Measurements from ENCODE around the gene GPRIN3. TPM values are rescaled to one million over a fixed set of nuclear protein-coding genes. Genes with fewer than 3 reads are reported as not detected.
"Not testable (repeated sequence)": the region's sequence is repeated elsewhere in the genome, so short reads cannot be mapped to it uniquely, and the experiment has no call there.

The GPRIN3 gene
- total RNA-seq, 1 donor from 2014 or later, result 6.2 TPM

GRCh38 chr4:89316931-89317366 is 9.3 kb upstream of the GPRIN3 start:
- no peak for DNase-seq
- ATAC-seq (ENCODE audit: poor library complexity), result peak; percentile 49
- intact Hi-C loops (cut with DNase I), result loop anchor here (10.0 kb wide), 1 partner anchor 118 kb away; no protein-coding TSS in a partner anchor

GRCh38 chr4:89316211-89316610 is 8.6 kb upstream of the GPRIN3 start:
- ATAC-seq (ENCODE audit: poor library complexity) (no peak), DNase-seq (no peak)
- intact Hi-C loops (cut with DNase I), result loop anchor here (10.0 kb wide), 1 partner anchor 119 kb away; no protein-coding TSS in a partner anchor

- intact Hi-C loops (cut with DNase I), result loop anchor here (10.0 kb wide), 1 partner anchor 121 kb away; no protein-coding TSS in a partner anchor
- DNase-seq (no peak), ATAC-seq (ENCODE audit: poor library complexity) (no peak)
Measured at GRCh38 chr4:89314291-89314690, 6.7 kb upstream of the GPRIN3 start.

GRCh38 chr4:89312066-89312465 is 4.5 kb upstream of the GPRIN3 start:
- DNase-seq, result no peak
- no peak for ATAC-seq (ENCODE audit: poor library complexity)
- intact Hi-C loops (cut with DNase I), result loop anchor here (10.0 kb wide), 1 partner anchor 123 kb away; no protein-coding TSS in a partner anchor

GRCh38 chr4:89311433-89311832 is 3.8 kb upstream of the GPRIN3 start:
- no peak for DNase-seq
- no peak for ATAC-seq (ENCODE audit: poor library complexity)
- intact Hi-C loops (cut with DNase I), result loop anchor here (10.0 kb wide), 1 partner anchor 123 kb away; no protein-coding TSS in a partner anchor

- intact Hi-C loops (cut with DNase I); DNase-seq; ATAC-seq (ENCODE audit: poor library complexity): not testable (repeated sequence)
Measured at GRCh38 chr4:89309154-89309553, 1.6 kb upstream of the GPRIN3 start.

GRCh38 chr4:89308161-89308500 is 531 bp upstream of the GPRIN3 start:
- intact Hi-C loops (cut with DNase I), result no loop called here
- ATAC-seq (ENCODE audit: poor library complexity), result peak; percentile 28
- no peak for DNase-seq

GRCh38 chr4:89307178-89307445 is 488 bp downstream of the GPRIN3 start:
- DNase-seq, result no peak
- no peak for ATAC-seq (ENCODE audit: poor library complexity)
- intact Hi-C loops (cut with DNase I), result no loop called here

GRCh38 chr4:89306486-89307177 is 968 bp downstream of the GPRIN3 start:
- ATAC-seq (ENCODE audit: poor library complexity) (peak; percentile 2), DNase-seq (no peak)
- intact Hi-C loops (cut with DNase I), result no loop called here

- no peak for ATAC-seq (ENCODE audit: poor library complexity)
- intact Hi-C loops (cut with DNase I), result no loop called here
- DNase-seq, result no peak
Measured at GRCh38 chr4:89305712-89306437, 1.7 kb downstream of the GPRIN3 start.

- intact Hi-C loops (cut with DNase I), result no loop called here
- no peak for DNase-seq
- ATAC-seq (ENCODE audit: poor library complexity), result no peak
Measured at GRCh38 chr4:89305028-89305427, 2.6 kb downstream of the GPRIN3 start.

GRCh38 chr4:89303814-89304388 is 3.7 kb downstream of the GPRIN3 start:
- ATAC-seq (ENCODE audit: poor library complexity) (no peak), DNase-seq (no peak)
- intact Hi-C loops (cut with DNase I), result no loop called here

- DNase-seq (no peak), ATAC-seq (ENCODE audit: poor library complexity) (peak; percentile 26)
- intact Hi-C loops (cut with DNase I), result no loop called here
Measured at GRCh38 chr4:89303177-89303576, 4.4 kb downstream of the GPRIN3 start.

- DNase-seq (no peak), ATAC-seq (ENCODE audit: poor library complexity) (no peak)
- intact Hi-C loops (cut with DNase I), result no loop called here
Measured at GRCh38 chr4:89301902-89302301, 5.7 kb downstream of the GPRIN3 start.

- intact Hi-C loops (cut with DNase I), result no loop called here
- DNase-seq (no peak), ATAC-seq (ENCODE audit: poor library complexity) (no peak)
Measured at GRCh38 chr4:89301003-89301402, 6.6 kb downstream of the GPRIN3 start.

GRCh38 chr4:89300499-89300898 is 7.1 kb downstream of the GPRIN3 start:
- DNase-seq (no peak), ATAC-seq (ENCODE audit: poor library complexity) (no peak)
- intact Hi-C loops (cut with DNase I), result no loop called here

- intact Hi-C loops (cut with DNase I), result no loop called here
- DNase-seq, result no peak
- ATAC-seq (ENCODE audit: poor library complexity), result no peak
Measured at GRCh38 chr4:89300060-89300459, 7.5 kb downstream of the GPRIN3 start.

- DNase-seq (no peak), ATAC-seq (ENCODE audit: poor library complexity) (peak; percentile 52)
- intact Hi-C loops (cut with DNase I), result no loop called here
Measured at GRCh38 chr4:89299153-89299791, 8.3 kb downstream of the GPRIN3 start.

GRCh38 chr4:89298788-89299152 is 8.8 kb downstream of the GPRIN3 start:
- intact Hi-C loops (cut with DNase I), result no loop called here
- DNase-seq, result no peak
- ATAC-seq (ENCODE audit: poor library complexity), result peak; percentile 40

GRCh38 chr4:89298155-89298554 is 9.4 kb downstream of the GPRIN3 start:
- DNase-seq (no peak), ATAC-seq (ENCODE audit: poor library complexity) (peak; percentile 50)
- intact Hi-C loops (cut with DNase I), result no loop called here

Data from Right ventricle myocardium superior (tissue), 1 donor.